Tibial artery (tissue), 4 donors: ENCODE results near the gene ANKRD13A.
"Not testable (repeated sequence)": the region's sequence is repeated elsewhere in the genome, so short reads cannot be mapped to it uniquely, and the experiment has no call there.

Source experiments
- DNase-seq, 2 donors: peaks; one replicate each; pipeline ENCODE4 v3.0.0-alpha.2; 2019
- H3K27ac ChIP-seq, 2 donors: fragments of 200-600 bp; sonication (generic) in 1 of 2; 1 replicate in 1 of 2; 2 replicates in 1 of 2; pipeline ENCODE4 v1.5.1; 2018 to 2019; ENCODE audit warnings: mild to moderate bottlenecking in 1 of 2
- H3K27me3 ChIP-seq, 2 donors: fragments of 200-600 bp; sonication (generic) in 1 of 2; one replicate each; pipeline versions ENCODE4 v1.5.1 to v1.6.0; 2016 to 2019
- H3K36me3 ChIP-seq, 3 donors: fragments of 200-600 bp; sonication (generic) in 2 of 3; one replicate each; pipeline ENCODE4 v1.5.1; 2016 to 2019; ENCODE audit warnings: mild to moderate bottlenecking in 2 of 3
- H3K4me1 ChIP-seq, 4 donors: fragments of 200-600 bp; sonication (generic) in 2 of 4; 1 replicate in 3 of 4; 2 replicates in 1 of 4; pipeline ENCODE4 v1.5.1; 2016 to 2019
- H3K4me3 ChIP-seq, 2 donors: fragments of 200-600 bp; sonication (generic) in 1 of 2; 1 replicate in 1 of 2; 2 replicates in 1 of 2; pipeline ENCODE4 v1.5.1; 2018 to 2019; ENCODE audit warnings: mild to moderate bottlenecking in 2 of 2
- H3K9me3 ChIP-seq, 3 donors: fragments of 200-600 bp; sonication (generic) in 1 of 3; one replicate each; pipeline ENCODE4 v1.5.1; 2016 to 2019
- CTCF ChIP-seq, 2 experiments: fragments of 200-600 bp in 1 of 2; fragments of 450-650 bp in 1 of 2; IDR thresholded peaks; one replicate each; pipeline ENCODE4 v1.5.1; 2017 to 2019; ENCODE audit warnings: antibody characterized with exemption in 2 of 2, mild to moderate bottlenecking in 1 of 2, moderate library complexity in 1 of 2
- intact Hi-C: fragments of 100-400 bp; cut with DNase I; formaldehyde crosslinking; loops from one replicate; pipeline ENCODE4 v1.15.0; 2023; ENCODE audit warnings: low total_unique reads

Gene ANKRD13A

DNA sequence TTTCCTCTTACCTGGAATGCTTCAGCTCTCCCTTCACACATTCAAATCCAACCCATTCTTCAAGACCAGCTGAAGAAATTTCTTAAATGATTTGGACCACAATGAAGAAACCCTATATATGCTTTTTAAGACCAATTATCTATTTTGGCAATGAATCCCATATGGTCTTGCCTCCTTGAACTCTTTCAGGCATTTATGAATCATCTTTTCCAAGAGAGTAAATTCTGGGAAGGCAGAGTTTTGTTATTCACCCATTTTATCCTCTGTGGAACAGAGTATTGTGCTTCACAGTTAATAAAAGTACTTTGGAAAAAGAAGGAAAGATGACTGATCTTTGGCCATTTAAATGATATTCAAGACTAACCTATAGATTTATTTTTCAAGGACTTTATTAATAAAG lies 17.0 kb upstream of the ANKRD13A start:
- H3K9me3 ChIP-seq = no peaks in the 10 kb centered on the region
- no peak overlapping the region for H3K27ac ChIP-seq
- no peaks in the 10 kb centered on the region for H3K27me3 ChIP-seq
- no peak for DNase-seq
- H3K4me1 ChIP-seq = no peaks in the 10 kb centered on the region
- no peak for TF ChIP-seq CTCF (IDR thresholded peaks at IDR 0.05)
- H3K36me3 ChIP-seq = peaks cover 67 to 99% (median 95%) of the 10 kb centered on the region in 3 donors
- intact Hi-C loops = no loop called here
- no peak overlapping the region for H3K4me3 ChIP-seq

- no peak for DNase-seq
- no peak overlapping the region for H3K4me3 ChIP-seq
- H3K27ac ChIP-seq = no peak overlapping the region
- no peak for TF ChIP-seq CTCF (IDR thresholded peaks at IDR 0.05)
- H3K27me3 ChIP-seq = no peaks in the 10 kb centered on the region
- intact Hi-C loops = no loop called here
- H3K4me1 ChIP-seq = no peaks in the 10 kb centered on the region
- H3K9me3 ChIP-seq = no peaks in the 10 kb centered on the region
- peaks cover 72 to 100% (median 96%) of the 10 kb centered on the region in 3 donors for H3K36me3 ChIP-seq
Measured at GRCh38 chr12:109983432-109984142, 15.6 kb upstream of the ANKRD13A start.

GRCh38 chr12:109986236-109986635 lies 13.0 kb upstream of the ANKRD13A start:
- H3K4me3 ChIP-seq, H3K9me3 ChIP-seq, H3K4me1 ChIP-seq, H3K27me3 ChIP-seq, H3K27ac ChIP-seq, intact Hi-C loops, DNase-seq: not testable (repeated sequence)
- peaks cover 59 to 100% (median 91%) of the 10 kb centered on the region in 3 donors for H3K36me3 ChIP-seq

- H3K27ac ChIP-seq = no peak overlapping the region
- H3K9me3 ChIP-seq = no peaks in the 10 kb centered on the region
- DNase-seq = no peak
- no peak overlapping the region for H3K4me3 ChIP-seq
- peaks cover 49 to 86% (median 80%) of the 10 kb centered on the region in 3 donors for H3K36me3 ChIP-seq
- no peak for TF ChIP-seq CTCF (IDR thresholded peaks at IDR 0.05)
- H3K4me1 ChIP-seq = peaks cover 0 to 1% (median 0%) of the 10 kb centered on the region in 4 donors
- intact Hi-C loops = no loop called here
- H3K27me3 ChIP-seq = no peaks in the 10 kb centered on the region
Measured at GRCh38 chr12:109987615-109988014, 11.6 kb upstream of the ANKRD13A start.

DNA sequence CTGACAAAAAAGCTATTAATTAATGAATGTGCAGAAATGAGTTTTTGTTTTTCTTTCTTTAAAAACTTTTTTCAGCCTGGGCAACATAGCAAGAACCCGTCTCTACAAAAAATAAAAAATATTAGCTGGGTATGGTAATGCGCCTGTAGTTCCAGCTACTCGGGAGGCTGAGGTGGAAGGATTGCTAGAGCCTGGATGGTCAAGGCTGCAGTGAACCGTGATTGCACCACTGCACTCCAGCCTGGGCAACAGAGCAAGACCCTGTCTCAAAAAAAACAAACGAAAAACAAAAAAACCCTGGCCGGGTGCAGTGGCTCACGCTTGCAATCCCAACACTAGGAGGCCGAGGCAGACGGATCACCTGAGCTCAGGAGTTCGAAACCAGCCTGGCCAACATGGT lies 11.0 kb upstream of the ANKRD13A start:
- intact Hi-C loops = no loop called here
- H3K4me1 ChIP-seq = peaks cover 0 to 8% (median 1%) of the 10 kb centered on the region in 4 donors
- no peak for TF ChIP-seq CTCF (IDR thresholded peaks at IDR 0.05)
- H3K27me3 ChIP-seq = no peaks in the 10 kb centered on the region
- DNase-seq = no peak
- H3K9me3 ChIP-seq = no peaks in the 10 kb centered on the region
- peaks cover 43 to 79% (median 73%) of the 10 kb centered on the region in 3 donors for H3K36me3 ChIP-seq
- H3K27ac ChIP-seq = no peak overlapping the region
- H3K4me3 ChIP-seq = no peak overlapping the region

DNA sequence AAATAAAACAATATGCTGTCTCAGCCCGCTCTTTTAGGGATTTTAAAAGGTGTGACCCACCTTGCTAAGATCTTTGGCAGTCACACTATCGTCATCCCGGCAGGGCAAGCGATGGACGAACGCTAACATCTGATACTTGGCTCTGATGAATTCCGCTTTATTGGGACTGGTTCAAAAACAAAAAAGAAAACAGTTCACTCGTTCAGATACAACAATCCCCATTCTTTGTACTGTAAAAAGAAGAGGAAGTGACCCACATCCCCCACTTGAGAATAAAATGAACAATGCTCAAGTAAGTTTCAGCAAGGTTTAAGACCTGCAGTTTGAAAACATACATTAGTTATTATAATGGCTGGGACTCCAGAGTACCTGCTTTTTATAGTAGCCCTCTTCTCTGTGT lies 10.3 kb upstream of the ANKRD13A start:
- no peaks in the 10 kb centered on the region for H3K9me3 ChIP-seq
- H3K27me3 ChIP-seq = no peaks in the 10 kb centered on the region
- peaks cover 0 to 9% (median 4%) of the 10 kb centered on the region in 4 donors for H3K4me1 ChIP-seq
- TF ChIP-seq CTCF (IDR thresholded peaks at IDR 0.05) = no peak
- peaks cover 36 to 73% (median 67%) of the 10 kb centered on the region in 3 donors for H3K36me3 ChIP-seq
- no peak overlapping the region for H3K4me3 ChIP-seq
- DNase-seq = no peak
- H3K27ac ChIP-seq = no peak overlapping the region
- intact Hi-C loops = no loop called here
